ENCODE data around the gene MVD. TPM values are rescaled to one million over a fixed set of nuclear protein-coding genes. Genes with fewer than 3 reads are reported as not detected.

The MVD gene, protein sequence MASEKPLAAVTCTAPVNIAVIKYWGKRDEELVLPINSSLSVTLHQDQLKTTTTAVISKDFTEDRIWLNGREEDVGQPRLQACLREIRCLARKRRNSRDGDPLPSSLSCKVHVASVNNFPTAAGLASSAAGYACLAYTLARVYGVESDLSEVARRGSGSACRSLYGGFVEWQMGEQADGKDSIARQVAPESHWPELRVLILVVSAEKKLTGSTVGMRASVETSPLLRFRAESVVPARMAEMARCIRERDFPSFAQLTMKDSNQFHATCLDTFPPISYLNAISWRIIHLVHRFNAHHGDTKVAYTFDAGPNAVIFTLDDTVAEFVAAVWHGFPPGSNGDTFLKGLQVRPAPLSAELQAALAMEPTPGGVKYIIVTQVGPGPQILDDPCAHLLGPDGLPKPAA
- 100 to 1,000 TPM; 134 to 139 TPM for total RNA-seq

DNA sequence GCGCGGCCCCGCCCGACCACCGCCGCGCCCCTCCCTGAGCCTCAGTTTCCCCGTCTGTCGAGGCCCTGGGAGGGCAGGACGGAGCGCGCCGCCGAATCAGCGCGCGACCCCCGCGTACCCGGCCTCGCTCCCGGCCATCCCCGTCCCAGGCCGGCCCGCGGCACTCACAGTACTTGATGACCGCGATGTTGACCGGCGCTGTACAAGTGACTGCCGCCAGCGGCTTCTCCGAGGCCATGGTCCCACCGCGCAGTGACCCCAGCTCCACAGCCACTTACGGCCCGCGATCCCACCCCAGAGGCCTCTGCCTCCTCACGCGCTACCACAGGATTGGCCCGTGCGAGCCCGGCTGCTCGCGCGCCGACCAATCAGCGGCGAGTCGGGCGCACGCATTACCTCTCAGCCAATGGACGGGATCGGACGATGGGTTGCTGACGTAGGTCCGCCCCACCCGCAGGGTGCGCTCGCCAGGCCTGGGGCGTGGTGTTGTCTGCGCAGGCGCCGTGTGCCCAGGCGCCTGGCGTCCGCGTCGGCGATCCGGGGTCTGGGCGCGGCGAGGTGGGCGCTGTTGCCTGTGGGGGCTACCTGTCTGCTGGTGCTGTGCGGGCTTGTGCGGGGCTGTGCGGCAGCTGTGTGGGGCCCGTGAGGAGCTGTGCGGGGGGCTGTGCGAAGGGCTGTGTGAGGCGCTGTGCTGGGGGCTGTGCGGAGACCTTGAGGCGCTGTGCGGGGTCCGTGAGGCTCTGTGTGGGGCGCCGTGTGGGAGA lies at the start of gene MVD:
Gene MVD, minus strand, starts transcription at position 249 of the 764 bp plus-strand sequence. Its CDS starts 11 bp downstream, at position 238.
- H3K27ac Mint-ChIP-seq, result peak within 1 kb of the TSS; percentile 86
- POLR2A ChIA-PET, result interaction anchor here (0.7 to 2.5 kb wide), 12 partner anchors 9 to 149 kb away, joined by 3 to 18 read pairs (median 4); partner anchors contain the start of genes APRT and CYBA
- H3K36me3 Mint-ChIP-seq (ENCODE audit: low read depth), result peaks cover 20% of the 10 kb centered on the region
- H3K4me3 Mint-ChIP-seq, result peak within 1 kb of the TSS; percentile 91
- no peaks in the 10 kb centered on the region for H3K9me3 Mint-ChIP-seq
- CTCF ChIA-PET, result interaction anchor here (1.0 kb wide), 1 partner anchor 9 kb away, joined by 4 read pairs; no protein-coding TSS in a partner anchor
- peak; percentile 97 for DNase-seq
- H3K27me3 Mint-ChIP-seq, result no peaks in the 10 kb centered on the region
- peaks cover 25% of the 10 kb centered on the region for H3K4me1 Mint-ChIP-seq

DNA sequence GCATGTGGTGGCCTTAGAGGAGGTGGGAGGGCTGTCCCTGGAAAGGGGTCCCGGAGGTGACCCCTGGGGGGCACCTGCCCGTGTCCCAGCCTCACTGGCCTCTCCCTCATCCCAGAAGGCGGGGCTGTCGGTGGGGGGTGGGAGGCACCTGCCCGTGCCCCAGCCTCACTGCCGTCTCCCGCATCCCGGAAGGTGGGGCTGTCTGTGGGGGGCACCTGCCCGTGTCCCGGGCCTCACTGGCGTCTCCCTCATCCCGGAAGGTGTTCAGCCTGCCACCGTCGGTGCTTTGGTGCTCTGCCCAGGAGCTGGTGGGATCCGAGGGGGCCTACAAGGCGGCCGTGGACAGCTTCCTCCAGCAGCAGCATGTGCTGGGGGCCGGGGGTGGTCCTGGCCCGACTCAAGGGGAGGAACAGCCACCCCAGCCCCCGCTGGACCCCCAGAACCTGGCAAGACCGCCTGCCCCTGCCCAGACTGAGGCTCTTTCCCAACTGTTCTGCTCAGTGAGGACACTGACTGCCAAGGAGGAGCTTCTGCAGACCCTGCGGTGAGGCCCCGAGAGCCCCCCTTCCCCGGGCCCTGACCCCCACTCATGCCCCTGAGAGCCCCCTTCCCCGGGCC lies 49.6 kb upstream of the MVD start:
- Mint-ChIP-seq H3K36me3 (ENCODE audit: low read depth) (peaks cover 19% of the 10 kb centered on the region), H3K9me3 (no peaks in the 10 kb centered on the region), H3K4me1 (peaks cover 6% of the 10 kb centered on the region), H3K27ac (no peak overlapping the region), H3K27me3 (no peaks in the 10 kb centered on the region), H3K4me3 (no peak overlapping the region)
- DNase-seq, result no peak
- ChIA-PET CTCF (no interaction called here), POLR2A (interaction anchor here (0.6 kb wide), 1 partner anchor 11 kb away, joined by 3 read pairs; no protein-coding TSS in a partner anchor)

DNA sequence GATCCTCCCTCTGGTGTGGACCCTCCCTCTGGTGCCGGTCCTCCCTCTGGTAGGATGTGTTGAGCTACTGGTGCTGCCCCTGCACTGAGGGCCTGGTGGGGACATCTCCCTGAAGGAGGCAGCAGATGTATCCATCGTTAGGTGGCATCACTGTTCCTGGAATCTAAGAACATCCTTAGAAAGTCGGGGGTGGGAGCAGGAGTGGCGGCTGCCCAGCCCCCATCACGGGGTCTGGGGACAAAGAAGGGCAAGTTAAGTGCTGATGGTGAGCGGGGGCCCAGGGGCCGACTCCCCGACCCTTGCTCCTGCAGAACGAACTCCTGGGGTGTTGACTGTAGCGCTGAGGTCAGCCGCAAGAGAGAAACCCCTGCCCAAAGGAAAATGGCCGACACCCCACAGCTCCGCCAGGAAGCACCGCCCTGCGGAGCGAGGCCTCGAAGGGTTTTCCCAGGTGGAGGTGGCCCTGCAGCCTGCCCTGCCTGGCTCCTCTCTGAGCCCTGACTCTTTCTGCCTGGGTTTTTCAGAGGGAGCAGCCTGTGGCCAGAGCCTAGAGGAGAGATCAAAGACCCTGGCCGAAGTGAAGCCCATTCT lies 49.0 kb upstream of the MVD start:
- Mint-ChIP-seq H3K4me3 (no peak overlapping the region), H3K27me3 (no peaks in the 10 kb centered on the region), H3K27ac (no peak overlapping the region), H3K4me1 (peaks cover 13% of the 10 kb centered on the region), H3K36me3 (ENCODE audit: low read depth) (peaks cover 13% of the 10 kb centered on the region), H3K9me3 (no peaks in the 10 kb centered on the region)
- ChIA-PET CTCF (interaction anchor here (0.6 kb wide), 1 partner anchor 966 kb away, joined by 4 read pairs; no protein-coding TSS in a partner anchor), POLR2A (interaction anchor here (1.5 kb wide), 1 partner anchor 10 kb away, joined by 6 read pairs; no protein-coding TSS in a partner anchor)
- no peak for DNase-seq

GRCh38 chr16:88710556-88710955 lies 47.7 kb upstream of the MVD start:
- peaks cover 13% of the 10 kb centered on the region for H3K4me1 Mint-ChIP-seq
- no peak overlapping the region for H3K27ac Mint-ChIP-seq
- H3K4me3 Mint-ChIP-seq, result no peak overlapping the region
- H3K9me3 Mint-ChIP-seq, result no peaks in the 10 kb centered on the region
- CTCF ChIA-PET, result interaction anchor here (1.2 kb wide), 1 partner anchor 27 kb away, joined by 5 read pairs; no protein-coding TSS in a partner anchor
- no peak for DNase-seq
- H3K36me3 Mint-ChIP-seq (ENCODE audit: low read depth), result peaks cover 5% of the 10 kb centered on the region
- no peaks in the 10 kb centered on the region for H3K27me3 Mint-ChIP-seq
- POLR2A ChIA-PET, result interaction anchor here (1.5 kb wide), 1 partner anchor 9 kb away, joined by 6 read pairs; no protein-coding TSS in a partner anchor

DNA sequence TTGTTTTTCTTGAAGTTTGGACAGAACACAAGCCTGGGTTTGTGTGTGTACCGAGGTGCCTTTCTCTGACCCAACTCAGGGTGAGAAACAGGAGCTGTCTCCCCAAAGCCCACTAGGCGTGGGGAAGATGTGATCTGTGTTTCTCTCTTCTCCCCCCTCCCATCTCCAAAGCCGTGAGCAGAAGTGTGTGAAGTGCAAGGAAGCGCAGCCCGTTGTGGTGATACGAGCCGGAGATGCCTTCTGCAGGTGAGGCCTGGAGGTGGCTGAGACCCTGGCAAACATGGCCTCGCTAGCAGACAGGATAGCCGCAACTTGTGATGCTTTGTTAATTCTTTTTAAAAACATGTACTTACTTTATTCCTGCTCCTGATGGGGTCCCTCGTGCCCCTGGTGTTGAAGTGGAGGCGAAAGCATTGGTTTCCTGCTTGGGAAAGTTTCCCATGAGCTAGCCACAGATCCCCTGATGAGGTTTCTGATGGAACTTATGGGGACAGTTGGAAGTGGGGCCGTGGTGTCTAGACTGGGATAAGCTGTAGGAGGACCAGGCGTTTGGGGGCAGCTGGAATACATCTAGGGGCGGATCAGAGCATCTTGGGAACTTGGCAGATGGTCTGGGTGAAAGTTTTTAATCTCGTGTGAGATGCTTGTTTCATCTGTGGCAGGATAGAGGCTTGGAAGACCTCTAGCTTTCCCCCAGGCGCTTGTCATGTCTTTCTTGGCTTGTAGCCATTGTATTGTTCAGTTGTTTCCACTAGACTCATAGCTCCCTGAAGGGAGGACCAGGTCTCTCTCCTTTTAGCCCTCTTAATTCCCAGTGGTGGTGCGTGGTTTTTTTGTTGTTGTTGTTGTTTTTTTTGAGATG lies 44.3 kb upstream of the MVD start:
- ChIA-PET POLR2A (interaction anchor here (1.0 to 8.1 kb wide), 6 partner anchors 8 to 136 kb away, joined by 3 to 38 read pairs (median 8); partner anchors contain the start of genes CYBA and ZC3H18), CTCF (interaction anchor here (1.2 kb wide), 1 partner anchor 30 kb away, joined by 5 read pairs; no protein-coding TSS in a partner anchor)
- peak overlapping the region; percentile 74 for H3K4me3 Mint-ChIP-seq
- no peaks in the 10 kb centered on the region for H3K9me3 Mint-ChIP-seq
- H3K36me3 Mint-ChIP-seq (ENCODE audit: low read depth), result peaks cover 24% of the 10 kb centered on the region
- H3K27me3 Mint-ChIP-seq, result no peaks in the 10 kb centered on the region
- H3K4me1 Mint-ChIP-seq, result peaks cover 37% of the 10 kb centered on the region
- peak overlapping the region; percentile 56 for H3K27ac Mint-ChIP-seq
- DNase-seq, result no peak

GRCh38 chr16:88706229-88706964 lies 43.5 kb upstream of the MVD start, which contains the start of the genes CTU2 and RNF166:
TSS of gene CTU2 (plus strand) at chr16:88706503. CDS start at chr16:88706531, 28 bp downstream.
TSS of gene RNF166 (minus strand) at chr16:88706408. CDS start at chr16:88706325, 83 bp downstream.
- Mint-ChIP-seq H3K27me3 (no peaks in the 10 kb centered on the region), H3K9me3 (no peaks in the 10 kb centered on the region), H3K27ac (peak within 1 kb of the TSS; percentile 98), H3K4me3 (peak within 1 kb of the TSS; percentile 95), H3K4me1 (peaks cover 44% of the 10 kb centered on the region), H3K36me3 (ENCODE audit: low read depth) (peaks cover 32% of the 10 kb centered on the region)
- CTCF ChIA-PET, result interaction anchor here (1.2 to 1.7 kb wide), 3 partner anchors 21 to 31 kb away, joined by 5 to 7 read pairs (median 7); no protein-coding TSS in a partner anchor
- DNase-seq, result peak; percentile 93
- POLR2A ChIA-PET, result interaction anchor here (0.6 to 8.1 kb wide), 11 partner anchors 9 to 136 kb away, joined by 3 to 91 read pairs (median 10); partner anchors contain the start of genes APRT, CYBA, PIEZO1 and SNAI3

- CTCF ChIA-PET, result interaction anchor here (0.7 to 1.9 kb wide), 4 partner anchors 18 to 75 kb away, joined by 4 to 9 read pairs (median 7); no protein-coding TSS in a partner anchor
- peak overlapping the region; percentile 95 for H3K4me3 Mint-ChIP-seq
- DNase-seq, result peak; percentile 32
- no peaks in the 10 kb centered on the region for H3K27me3 Mint-ChIP-seq
- no peaks in the 10 kb centered on the region for H3K9me3 Mint-ChIP-seq
- POLR2A ChIA-PET, result interaction anchor here (0.6 to 8.1 kb wide), 15 partner anchors 14 to 511 kb away, joined by 3 to 91 read pairs (median 9); partner anchors contain the start of genes APRT, CYBA, PIEZO1 and SNAI3
- peak overlapping the region; percentile 98 for H3K27ac Mint-ChIP-seq
- H3K36me3 Mint-ChIP-seq (ENCODE audit: low read depth), result peaks cover 35% of the 10 kb centered on the region
- H3K4me1 Mint-ChIP-seq, result peaks cover 48% of the 10 kb centered on the region
Measured at GRCh38 chr16:88705801-88706228, 42.9 kb upstream of the MVD start.

GRCh38 chr16:88705076-88705684 lies 42.3 kb upstream of the MVD start:
- Mint-ChIP-seq H3K4me3 (peak overlapping the region; percentile 95), H3K4me1 (peaks cover 54% of the 10 kb centered on the region)

GRCh38 chr16:88703486-88704309 lies 40.8 kb upstream of the MVD start:
- DNase-seq, result peak; percentile 83
- peak overlapping the region; percentile 98 for H3K27ac Mint-ChIP-seq
- no peaks in the 10 kb centered on the region for H3K9me3 Mint-ChIP-seq
- no peaks in the 10 kb centered on the region for H3K27me3 Mint-ChIP-seq
- POLR2A ChIA-PET, result interaction anchor here (0.7 to 8.1 kb wide), 21 partner anchors 11 to 804 kb away, joined by 3 to 91 read pairs (median 4); partner anchors contain the start of genes APRT, CDT1, CYBA and MVD
- CTCF ChIA-PET, result interaction anchor here (1.0 to 5.6 kb wide), 6 partner anchors 23 to 96 kb away, joined by 3 to 26 read pairs (median 8); no protein-coding TSS in a partner anchor
- peaks cover 60% of the 10 kb centered on the region for H3K4me1 Mint-ChIP-seq
- H3K4me3 Mint-ChIP-seq, result peak overlapping the region; percentile 95
- peaks cover 50% of the 10 kb centered on the region for H3K36me3 Mint-ChIP-seq (ENCODE audit: low read depth)

More at GRCh38 chr16:88705076-88705684, 42.3 kb upstream of the MVD start:
- Mint-ChIP-seq H3K27ac (peak overlapping the region; percentile 98), H3K27me3 (no peaks in the 10 kb centered on the region), H3K9me3 (no peaks in the 10 kb centered on the region), H3K36me3 (ENCODE audit: low read depth) (peaks cover 41% of the 10 kb centered on the region)
- peak; percentile 40 for DNase-seq
- POLR2A ChIA-PET, result interaction anchor here (0.6 to 8.1 kb wide), 22 partner anchors 9 to 512 kb away, joined by 3 to 91 read pairs (median 4); partner anchors contain the start of genes APRT, CYBA, PIEZO1 and SNAI3
- CTCF ChIA-PET, result interaction anchor here (0.7 to 5.6 kb wide), 7 partner anchors 18 to 926 kb away, joined by 3 to 26 read pairs (median 7); partner anchors contain the start of gene ZC3H18
